Stimulated activated CD4-positive, alpha-beta T cell treated with anti-CD3 and anti-CD28 coated beads, Interleukin-15, amount 100 ng/mL, for 48 hours (primary cell): ENCODE measurements around the gene DLL4.
"Not testable (repeated sequence)": the region's sequence is repeated elsewhere in the genome, so short reads cannot be mapped to it uniquely, and the experiment has no call there.

Experiments used
- DNase-seq, 2 donors: peaks; one replicate each; pipeline ENCODE4 v3.0.0-alpha.2; 2020; ENCODE audit warnings: low read depth in 2 of 2

The DLL4 gene

DNA sequence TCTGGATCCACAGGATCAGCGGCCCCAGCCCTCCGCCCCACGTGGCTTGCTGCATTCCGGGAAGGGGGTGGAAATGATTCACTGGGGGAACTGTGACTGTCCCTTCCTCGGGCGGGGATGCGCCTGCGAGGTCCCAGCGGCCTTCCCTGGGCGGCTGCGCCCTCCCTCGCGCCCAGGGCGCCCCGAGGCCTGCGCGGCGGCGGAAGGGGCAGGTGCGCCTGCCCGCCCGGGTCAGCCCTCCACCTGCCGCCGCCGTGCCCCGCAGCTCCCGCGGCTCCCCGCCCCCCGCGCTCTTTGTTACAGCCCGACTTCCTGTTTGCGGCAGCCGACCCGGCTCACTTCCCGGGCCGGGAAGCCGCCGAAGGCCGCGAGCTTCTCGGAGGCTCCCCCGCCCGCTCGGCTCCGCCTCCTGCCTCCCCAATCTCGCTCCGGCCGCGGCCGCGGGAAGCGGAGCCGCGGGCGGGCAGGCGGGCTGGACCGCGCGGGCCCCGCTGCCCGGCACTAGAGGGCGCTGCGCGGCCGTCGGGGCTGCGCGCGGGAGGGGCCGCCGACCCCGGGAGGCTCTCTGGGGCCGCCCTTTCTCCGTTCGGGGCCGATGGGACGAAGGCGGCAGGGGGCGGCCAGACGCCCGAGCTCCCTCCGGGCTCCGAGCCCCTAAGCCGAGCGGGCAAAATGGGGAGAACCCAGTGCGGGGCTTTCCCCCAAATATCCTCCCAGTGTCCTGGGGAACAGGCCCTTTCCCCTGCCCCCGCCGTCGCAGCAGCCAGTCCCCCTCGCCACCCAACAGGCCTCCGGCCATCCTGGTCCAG is 12.6 kb downstream of the DLL4 start:
- DNase-seq: peak; percentile 38 to 53

DNA sequence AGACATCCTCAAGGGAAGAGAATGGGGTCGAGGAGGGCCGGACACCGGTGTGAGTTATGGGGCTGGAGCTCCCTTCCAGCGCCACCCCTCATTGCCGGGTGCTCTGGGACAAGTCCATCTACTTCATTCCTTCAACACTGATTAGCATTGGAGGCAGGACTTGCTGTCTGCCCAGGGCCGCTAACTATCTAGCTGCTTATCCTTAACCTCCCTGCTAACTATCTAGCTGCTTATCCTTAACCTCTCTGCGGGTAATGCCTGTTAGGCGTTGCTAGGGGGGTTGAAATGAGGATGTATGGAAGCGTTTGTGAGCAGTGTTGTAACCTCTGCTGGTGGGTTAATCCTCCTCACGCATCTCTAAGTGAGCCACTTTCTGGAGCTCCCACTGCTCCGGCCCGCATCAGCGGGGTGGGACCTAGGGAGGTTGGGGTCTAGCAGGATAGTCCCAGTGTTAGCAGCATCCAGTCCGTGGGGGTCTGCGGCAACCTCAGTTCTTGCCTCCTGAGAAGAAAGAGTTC is 13.3 kb downstream of the DLL4 start:
- no peak for DNase-seq

DNA sequence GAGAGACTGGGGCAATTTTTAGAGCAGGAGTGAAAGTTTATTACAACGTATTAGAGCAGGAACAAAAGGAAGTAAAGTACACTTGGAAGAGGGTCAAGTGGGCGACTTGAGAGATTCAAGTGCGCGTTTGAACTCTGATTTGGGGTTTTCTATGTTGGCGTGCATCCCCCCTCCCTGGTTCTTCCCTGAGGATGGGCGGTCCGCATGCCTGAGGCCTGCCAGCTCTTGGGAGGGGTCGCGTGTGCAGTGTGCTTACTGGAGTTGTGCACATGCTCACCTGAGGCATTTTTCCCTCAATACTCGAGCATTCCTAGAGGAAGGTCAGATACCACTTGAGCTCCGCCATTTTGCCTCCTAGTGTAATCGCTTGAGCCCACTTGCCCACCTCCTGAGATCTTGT is 13.7 kb downstream of the DLL4 start:
- no peak for DNase-seq

DNA sequence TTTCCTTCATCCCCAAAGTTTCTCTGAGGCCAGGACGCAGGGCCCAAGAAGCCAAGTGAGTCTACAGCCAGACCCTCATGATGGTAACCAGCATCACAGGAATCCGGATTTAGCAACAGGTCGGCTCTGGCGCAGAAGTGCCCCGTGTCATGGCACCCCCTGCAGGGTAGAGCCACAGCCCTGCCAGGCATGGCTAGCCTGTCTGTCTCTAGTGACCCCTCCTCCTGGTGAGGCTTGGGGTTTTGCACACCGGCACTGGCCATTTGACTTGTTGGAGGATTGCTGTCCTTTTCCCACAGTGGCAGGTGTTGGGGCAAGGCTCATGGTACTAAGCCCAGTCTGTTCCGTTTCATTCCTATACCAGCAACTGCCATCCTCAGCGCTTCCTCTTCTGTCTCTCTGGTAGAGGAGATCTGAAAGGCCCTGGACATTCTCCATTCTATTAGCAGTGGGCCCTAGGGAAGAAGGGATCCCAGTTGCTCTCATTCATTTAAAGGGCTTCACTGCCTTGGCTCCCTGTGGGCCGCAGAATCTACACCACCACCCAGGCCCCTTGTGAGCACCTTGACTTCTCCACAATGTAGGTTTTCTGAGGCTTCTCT is 14.7 kb downstream of the DLL4 start:
- no peak for DNase-seq

DNA sequence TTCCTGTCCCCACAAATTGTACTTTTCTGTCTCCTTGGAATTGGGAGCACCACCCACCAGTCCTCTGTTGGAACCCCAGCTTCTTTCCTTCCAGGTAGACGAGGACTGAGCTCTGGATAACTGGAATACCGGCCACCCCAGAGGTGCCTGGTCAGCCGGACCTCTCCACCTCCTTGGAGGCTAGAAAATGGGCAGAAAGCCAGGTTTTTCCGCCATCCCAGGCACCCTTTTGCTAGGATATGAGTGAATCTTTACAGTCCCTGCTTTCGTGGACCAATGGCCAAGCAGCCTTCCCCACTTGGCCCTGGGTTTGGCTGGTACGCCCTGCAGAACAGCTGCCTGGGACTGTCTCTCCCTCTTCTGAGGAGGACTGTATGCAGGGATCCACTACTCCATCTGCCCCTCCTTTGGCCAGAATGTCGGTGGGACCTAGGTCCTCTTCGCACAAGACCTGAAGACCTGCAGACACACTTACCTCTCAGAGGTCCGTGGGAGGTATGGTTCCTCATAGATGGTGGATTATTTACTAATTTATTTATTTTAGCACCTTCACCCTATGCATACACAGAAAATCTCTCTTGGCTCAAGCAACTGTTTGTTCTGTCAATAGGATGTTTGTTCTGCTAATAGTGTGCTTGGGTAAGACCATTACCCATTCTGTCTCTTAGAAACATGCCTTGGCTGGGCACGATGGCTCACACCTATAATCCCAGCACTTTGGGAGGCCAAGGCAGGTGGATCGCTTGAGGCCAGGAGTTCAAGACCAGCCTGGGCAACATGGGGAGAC is 15.6 kb downstream of the DLL4 start:
- DNase-seq: no peak

DNA sequence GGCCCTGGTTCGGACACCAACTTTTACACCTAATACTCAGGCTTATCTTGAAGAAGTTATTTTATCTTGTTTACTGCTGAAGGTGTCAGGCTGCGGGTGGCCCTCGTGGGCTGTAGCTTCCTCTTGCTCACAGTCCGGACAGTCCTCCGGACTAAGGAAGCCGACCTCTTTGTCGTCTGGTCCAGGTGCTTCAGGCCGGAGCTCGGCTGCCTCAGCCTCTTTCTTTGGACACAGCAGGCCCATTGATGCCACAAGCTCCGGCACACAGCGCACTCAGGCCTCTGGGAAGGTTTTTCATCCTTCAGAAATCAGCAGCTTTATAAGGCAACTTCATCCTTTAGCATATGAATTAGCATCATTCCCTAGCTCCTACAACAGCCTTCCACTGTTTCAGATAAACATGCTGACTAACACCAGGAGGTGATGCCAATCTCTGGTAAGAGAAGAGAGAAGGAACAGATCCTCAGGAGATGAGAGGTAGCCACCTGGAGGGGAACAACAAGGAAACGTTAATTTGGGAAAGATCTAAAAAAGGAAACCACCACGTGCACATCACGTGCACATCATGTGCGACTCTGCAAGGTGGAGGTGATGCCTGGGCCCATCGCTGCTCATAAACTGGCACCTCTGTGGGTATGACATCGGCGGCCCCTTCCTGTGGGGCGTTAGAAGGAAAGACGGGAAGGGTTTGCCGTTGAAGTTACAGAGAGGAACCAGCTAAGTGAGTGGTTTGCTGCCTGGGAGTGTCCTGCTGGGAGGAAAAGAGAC is 19.8 kb downstream of the DLL4 start:
- DNase-seq: no peak

DNA sequence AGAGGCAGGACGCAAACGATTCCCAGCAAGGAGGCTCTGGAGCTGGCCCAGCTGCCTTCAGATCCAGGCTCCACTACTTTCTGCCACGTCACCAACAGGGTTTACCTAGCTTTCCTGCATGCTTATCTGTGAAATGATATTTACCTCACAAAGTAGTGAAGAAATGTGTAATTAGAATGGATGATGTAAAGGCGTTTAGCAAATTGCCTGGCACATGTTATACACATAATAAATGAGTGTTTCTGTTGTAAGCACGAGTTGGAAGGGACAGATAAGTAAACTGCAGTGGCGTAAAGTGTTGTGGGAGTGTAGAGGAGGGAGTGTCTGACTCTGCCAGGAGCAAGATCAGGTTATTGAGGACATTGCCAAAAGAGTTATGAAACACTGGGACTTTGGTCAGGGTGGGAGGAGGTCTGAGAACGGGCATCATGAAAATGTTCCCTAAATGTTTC is 20.6 kb downstream of the DLL4 start:
- DNase-seq: no peak

DNA sequence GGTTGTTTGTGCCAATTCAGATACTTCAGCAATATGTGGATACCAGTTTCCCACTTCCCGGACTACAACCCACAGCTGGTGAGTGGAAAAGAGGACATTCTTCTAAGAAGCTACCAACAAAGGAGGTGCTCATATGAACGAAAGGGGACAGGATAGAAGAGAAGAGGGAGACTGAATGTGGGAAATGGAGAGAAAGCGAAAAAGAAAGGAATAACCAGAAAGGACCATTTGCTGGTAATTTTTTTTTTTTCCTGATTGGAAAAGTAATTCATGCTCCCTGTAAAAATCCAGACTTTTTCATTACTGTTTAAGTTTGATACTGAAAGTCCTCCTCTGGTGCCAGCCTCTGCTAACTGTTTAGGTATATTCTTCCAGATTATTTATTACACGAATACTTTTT is 22.6 kb downstream of the DLL4 start:
- DNase-seq: no peak

DNA sequence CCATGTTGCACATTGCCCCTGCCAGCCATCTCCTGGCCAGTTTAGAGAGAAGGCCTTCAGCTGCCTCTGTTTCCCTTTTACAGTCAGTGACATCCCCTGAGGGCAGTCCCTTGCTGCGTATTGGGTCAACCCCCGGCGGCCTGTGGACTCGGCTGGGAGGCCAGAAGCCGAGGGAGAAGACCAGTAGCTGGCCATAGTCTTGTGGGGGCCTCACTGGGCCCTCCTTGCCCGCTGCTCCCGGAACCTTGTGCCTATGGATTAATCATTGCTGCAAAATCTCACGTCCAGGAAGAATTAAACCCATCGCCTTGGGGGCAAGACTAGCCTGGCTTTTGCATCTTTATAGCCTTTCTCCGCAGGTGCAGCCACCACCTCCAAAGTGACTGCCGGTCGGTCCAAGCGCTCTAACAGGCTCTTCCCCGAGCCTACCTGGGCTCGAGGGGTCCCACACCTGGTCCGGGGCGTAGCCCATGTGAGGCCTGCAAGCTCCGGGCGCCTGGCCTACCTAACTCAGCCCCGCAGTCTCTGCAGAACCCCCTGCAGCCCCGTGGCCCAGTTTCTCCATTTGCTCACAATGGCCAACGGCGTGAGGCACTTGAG is 23.3 kb downstream of the DLL4 start:
- no peak for DNase-seq

DNA sequence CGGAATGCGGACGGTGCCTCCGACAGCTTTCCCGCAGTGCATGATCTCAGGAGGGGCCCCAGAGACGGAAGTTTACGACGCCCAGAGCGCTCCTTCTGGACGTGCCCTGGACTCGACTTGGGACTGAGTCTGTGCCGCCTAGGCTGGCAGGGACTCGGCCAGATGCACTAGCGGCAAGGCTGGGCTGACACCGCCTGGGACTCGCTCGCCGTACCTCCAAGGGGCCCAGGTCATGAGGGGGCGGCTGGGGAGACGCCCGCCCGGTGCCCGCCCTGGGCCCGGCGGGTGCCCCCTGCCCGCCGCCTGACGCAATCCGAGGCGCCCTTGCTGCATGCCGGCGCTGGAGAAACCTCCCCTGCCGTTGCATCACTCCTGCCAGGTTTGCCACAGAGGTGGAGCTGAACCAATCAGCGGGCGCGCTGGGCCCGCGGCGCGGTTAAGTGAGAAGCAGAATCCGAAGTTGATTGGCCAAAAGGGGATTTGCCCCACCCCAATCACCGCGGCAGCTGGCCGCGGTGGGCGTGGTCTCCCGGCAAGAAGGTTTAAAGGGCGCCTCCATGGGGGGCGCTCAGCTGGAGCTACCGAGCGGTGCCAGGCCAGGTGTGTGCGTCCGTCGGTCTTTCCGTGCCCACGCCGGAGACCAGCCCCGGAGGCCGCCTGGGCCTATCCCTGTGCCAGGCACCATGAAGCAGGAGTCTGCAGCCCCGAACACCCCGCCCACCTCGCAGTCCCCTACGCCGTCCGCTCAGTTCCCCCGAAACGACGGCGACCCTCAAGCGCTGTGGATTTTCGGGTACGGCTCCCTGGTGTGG is 24.0 kb downstream of the DLL4 start, which contains the start of gene CHAC1:
TSS of gene CHAC1 (plus strand) at position 571 of the 812 bp plus-strand sequence. CDS start at position 684, 113 bp downstream.
- peak; percentile 95 to 97 for DNase-seq

DNA sequence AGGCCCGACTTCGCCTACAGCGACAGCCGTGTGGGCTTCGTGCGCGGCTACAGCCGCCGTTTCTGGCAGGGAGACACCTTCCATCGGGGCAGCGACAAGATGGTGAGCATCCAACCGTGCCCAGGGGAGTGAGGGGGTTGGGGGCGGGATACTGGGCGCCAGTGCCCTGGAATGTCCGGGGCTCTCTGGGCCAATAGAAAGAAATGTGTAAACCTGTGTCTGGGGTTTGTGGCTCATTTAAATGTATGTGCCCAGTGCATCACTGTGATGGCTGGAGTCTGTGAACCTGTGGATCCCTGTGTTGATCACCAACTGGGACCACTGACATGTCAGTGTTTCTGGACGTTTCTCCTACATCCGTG is 24.6 kb downstream of the DLL4 start:
- no peak for DNase-seq

DNA sequence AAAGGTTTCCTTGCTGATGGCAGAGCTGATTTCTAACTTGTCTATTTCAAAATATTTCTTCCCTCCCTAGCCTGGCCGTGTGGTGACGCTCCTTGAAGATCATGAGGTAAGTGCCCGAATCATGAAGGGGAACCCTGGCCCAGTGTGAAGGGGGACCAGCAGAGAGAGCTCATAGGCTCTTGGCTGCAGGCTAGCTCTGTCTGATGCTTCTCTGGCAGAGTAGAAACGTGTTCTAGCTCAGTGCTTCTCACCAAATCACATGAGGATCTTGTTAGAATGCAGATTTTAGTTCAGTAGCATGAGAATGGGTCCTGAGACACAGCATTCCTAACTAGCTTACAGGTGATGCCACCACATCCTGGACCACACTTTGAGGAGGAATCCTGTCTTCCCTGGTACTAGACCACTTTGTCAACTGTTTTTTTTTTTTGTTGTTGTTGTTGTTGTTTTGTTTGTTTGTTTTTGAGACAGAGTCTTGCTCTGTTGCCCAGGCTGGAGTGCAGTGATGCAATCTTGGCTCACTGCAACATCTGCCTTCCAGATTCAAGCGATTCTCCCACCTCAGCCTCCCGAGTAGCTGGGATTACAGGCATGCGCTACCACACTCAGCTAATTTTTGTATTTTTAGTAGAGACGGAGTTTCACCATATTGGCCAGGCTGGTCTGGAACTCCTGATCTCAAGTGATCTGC is 25.2 kb downstream of the DLL4 start:
- not testable (repeated sequence) for DNase-seq

DNA sequence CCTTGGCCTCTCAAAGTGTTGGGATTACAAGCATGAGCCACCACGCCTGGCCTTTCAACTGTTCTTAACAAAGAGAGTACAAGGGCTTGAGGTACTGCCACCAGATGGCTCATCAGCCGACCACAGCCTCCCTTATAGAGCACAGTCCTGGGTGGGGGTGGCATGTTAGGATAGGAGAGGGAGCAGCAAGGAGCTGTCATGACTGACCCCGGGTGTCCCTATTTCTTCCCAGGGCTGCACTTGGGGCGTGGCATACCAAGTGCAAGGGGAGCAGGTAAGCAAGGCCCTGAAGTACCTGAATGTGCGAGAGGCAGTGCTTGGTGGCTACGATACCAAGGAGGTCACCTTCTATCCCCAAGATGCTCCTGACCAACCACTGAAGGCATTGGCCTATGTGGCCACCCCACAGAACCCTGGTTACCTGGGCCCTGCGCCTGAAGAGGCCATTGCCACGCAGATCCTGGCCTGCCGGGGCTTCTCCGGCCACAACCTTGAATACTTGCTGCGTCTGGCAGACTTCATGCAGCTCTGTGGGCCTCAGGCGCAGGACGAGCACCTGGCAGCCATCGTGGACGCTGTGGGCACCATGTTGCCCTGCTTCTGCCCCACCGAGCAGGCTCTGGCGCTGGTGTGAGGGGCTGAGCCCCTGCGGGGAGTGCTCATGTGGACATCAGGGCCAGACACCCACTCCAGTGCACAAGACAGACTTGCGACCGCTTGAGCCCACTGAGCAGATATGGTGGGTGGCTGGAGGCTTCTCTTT is 26.2 kb downstream of the DLL4 start:
- DNase-seq: no peak

DNA sequence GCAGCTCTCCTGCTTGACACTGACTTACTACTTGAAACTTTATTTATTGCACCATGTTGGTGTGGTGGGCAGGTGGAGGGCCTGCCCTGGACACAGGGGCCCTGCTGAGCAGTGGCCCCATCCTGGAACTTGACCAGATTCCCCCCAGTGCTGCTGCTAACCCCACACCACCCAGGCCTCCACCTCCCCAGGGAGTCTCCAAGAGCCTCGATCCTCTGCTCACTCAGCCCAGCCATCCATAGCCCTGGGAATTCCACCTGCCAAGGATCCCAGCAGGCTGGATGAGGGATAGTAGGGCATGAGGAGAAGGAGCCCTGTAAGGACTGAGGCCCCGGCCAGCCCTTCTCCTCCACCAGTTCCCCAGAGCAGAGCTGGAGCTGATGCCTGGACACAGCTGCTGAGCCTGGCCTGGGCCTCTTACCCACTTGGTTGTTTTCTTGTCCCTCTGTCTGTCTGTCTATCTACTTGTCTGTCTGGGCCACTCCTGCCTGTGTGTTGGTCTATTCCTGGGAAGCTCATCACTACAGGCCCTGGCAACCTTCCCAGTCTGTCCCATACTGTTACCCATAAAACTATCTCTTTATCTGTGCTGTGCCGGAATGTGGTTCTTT is 26.9 kb downstream of the DLL4 start:
- DNase-seq: no peak

DNA sequence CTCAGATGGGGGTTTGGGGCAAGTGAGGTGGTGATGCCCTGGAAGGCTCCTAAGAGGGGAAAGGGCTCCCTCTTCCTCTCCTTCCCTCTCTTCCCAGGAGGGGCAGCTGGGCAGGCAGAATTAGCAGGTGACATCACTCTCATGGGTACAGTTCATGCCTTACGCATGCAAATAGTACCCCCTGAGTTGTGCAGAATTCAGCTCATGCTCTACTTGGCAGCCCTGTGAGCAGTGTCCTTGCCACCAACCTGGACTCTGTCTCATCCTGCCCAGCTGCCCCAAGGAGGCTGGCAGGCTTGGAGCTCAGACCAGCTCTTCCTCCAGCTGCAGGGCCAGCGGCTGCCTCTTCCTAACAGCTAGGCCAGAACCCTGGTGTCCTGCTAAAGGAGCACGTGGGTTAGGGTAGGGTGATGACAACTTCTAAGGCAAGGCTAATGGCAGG is 27.4 kb downstream of the DLL4 start:
- DNase-seq: no peak

DNA sequence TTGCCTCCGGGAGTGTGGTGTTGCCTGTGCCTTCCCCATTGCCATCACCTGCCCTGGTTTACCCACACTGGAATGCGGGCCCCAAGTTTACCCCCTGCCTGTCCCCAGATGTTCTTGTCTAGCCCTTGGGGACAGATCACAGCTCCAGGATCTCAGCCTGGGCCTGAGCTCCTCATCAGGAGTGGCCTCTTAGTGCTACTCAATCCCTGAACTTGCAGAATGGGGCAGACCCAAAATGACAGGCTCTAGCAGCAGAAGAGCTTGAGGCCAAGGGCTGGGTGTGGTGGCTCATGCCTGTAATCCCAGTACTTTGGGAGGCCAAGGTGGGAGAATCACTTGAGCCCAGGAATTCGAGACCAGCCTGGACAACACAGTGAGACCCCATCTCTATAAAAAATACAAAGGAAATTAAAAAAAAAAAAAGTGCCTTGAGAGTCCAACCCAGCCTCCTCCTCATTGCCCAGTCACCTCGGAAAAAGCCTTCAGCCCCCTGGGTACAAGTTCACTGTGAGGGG is 28.0 kb downstream of the DLL4 start:
- no peak for DNase-seq

DNA sequence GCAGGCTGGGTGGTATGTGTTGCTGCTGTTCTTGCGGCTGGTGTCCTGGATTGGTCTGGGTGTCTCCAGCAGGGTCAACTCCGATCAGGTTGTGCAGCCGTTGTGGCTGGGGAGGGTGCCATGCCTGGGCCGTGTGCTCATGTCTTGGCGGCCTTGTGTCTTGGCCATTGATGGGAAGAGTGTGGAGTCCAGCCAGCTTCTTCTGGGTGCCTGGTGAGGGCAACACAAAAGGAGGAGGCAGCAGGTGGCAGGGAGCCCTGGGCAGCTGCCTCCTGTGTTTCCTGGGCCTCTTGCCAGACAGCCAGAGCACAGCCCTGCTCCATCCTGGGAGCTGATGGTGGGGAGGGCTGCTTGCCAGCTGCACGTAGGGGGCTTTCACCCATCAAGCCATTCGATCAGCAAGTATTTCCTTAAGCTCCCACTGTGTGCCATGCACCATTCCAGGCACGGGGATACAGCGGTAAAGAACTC is 28.5 kb downstream of the DLL4 start:
- DNase-seq: no peak

DNA sequence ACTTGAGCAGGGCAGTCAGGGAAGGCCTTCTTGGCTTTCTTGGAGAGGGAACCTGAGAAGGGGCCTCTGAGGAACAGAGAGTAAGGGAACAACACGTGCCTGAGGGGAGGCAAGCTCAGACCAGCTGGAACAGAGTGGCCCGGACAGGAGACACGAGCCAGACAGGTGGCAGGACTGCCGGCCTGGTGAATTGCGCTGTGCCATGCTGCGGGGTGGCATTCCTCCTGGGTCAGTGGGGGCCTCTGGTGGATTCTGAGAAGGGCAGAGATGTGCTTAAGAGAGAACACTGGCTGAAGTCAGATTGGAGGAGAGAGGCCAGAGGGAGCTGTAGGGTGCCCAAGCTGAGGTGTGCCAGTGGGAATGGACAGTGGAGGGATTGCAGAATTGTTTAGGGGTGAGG is 29.0 kb downstream of the DLL4 start:
- DNase-seq: no peak
